ENCODE data around the gene ARHGAP33. TPM values are rescaled to one million over a fixed set of nuclear protein-coding genes. Genes with fewer than 3 reads are reported as not detected.
A peak's percentile ranks its signal among the peaks of the same experiment; 100 is the strongest.

The ARHGAP33 gene, protein sequence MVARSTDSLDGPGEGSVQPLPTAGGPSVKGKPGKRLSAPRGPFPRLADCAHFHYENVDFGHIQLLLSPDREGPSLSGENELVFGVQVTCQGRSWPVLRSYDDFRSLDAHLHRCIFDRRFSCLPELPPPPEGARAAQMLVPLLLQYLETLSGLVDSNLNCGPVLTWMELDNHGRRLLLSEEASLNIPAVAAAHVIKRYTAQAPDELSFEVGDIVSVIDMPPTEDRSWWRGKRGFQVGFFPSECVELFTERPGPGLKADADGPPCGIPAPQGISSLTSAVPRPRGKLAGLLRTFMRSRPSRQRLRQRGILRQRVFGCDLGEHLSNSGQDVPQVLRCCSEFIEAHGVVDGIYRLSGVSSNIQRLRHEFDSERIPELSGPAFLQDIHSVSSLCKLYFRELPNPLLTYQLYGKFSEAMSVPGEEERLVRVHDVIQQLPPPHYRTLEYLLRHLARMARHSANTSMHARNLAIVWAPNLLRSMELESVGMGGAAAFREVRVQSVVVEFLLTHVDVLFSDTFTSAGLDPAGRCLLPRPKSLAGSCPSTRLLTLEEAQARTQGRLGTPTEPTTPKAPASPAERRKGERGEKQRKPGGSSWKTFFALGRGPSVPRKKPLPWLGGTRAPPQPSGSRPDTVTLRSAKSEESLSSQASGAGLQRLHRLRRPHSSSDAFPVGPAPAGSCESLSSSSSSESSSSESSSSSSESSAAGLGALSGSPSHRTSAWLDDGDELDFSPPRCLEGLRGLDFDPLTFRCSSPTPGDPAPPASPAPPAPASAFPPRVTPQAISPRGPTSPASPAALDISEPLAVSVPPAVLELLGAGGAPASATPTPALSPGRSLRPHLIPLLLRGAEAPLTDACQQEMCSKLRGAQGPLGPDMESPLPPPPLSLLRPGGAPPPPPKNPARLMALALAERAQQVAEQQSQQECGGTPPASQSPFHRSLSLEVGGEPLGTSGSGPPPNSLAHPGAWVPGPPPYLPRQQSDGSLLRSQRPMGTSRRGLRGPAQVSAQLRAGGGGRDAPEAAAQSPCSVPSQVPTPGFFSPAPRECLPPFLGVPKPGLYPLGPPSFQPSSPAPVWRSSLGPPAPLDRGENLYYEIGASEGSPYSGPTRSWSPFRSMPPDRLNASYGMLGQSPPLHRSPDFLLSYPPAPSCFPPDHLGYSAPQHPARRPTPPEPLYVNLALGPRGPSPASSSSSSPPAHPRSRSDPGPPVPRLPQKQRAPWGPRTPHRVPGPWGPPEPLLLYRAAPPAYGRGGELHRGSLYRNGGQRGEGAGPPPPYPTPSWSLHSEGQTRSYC
- total RNA-seq: 10 to 100 TPM; 15.8 to 19.4 TPM
- under 1 TPM in 1 of 2 donors, not detected in 1; 0.29 TPM for polyA plus RNA-seq

DNA sequence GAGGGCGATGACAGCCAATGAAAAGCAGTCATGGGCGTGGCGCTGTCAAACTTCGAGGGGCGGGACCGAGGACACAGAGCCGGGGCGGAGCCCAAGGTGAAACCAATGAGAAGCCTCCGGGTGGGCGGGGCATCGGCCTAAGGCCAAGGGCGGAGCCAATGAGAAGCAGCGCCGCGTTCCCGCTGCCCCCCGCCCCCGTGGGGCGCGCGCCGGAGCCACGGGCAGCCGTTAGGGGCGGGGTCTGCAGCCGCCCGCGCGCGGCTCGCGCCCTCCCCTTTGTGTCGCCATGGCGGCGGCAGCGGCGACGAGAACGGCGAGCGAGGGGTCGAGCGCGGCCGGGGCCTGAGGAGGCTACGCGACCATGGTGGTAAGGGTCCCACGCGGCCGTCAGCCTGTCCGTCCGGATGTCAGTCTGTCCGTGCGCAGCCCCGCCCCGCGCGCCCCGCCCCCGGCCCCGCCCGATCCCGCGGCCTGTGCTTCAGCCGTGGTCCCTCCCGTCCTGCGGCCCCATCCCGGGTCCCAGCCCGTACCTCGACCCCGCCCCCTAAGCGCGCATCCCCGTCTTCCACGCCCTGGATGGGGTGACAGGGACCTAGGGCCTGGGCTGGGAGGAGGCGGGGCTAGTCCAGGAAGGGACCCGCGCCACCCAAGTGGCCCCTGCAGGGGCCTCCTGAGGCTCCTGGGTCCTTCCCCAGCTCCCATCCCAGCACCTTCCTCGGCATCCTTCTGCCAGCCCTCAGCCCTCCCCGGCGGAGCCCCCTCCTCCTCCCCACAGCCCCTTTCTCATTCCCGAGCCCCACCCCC lies at the start of gene ARHGAP33:
ARHGAP33 (plus strand) TSS at position 267 of the 804 bp plus-strand sequence; CDS start at position 362, 95 bp downstream.
- intact Hi-C loops (cut with micrococcal nuclease): loop anchor here (1.0 to 2.0 kb wide), 5 partner anchors 17 to 82 kb away; partner anchors contain the start of genes LIN37, PROSER3, PSENEN and U2AF1L4

DNA sequence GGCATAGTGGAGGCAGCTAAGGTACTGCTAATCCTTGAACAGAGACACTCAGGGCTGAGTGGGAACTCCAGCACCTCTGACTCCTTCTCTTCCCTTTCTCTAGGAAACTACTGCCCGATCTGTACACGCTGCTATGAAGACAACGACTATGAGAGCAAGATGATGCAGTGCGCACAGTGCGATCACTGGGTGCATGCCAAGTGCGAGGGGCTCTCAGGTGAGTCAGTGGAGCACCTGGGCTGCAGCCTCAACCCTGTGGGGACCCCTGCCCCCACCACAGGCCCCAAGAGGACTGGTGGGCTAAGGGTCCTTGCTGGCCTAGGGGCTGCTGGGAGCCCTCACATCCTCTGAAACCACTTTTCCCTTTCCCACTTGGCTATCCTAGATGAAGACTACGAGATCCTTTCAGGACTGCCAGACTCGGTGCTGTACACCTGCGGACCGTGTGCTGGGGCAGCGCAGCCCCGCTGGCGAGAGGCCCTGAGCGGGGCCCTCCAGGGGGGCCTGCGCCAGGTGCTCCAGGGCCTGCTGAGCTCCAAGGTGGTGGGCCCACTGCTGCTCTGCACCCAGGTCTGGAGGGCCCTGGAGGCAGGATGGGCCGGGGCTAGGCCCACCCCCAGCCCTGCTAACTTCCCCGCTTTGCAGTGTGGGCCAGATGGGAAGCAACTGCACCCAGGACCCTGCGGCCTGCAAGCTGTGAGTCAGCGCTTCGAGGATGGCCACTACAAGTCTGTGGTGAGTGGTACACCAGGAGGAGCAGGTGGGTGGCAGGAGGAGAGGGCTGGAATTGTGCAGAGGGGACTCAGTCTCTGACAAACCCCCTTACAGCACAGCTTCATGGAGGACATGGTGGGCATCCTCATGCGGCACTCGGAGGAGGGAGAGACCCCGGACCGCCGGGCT lies 48.1 kb upstream of the ARHGAP33 start:
- intact Hi-C loops (cut with micrococcal nuclease): no loop called here
- Histone ChIP-seq H3K27ac (ENCODE audit: low read depth, low read length) (no peak overlapping the region), H3K4me3 (ENCODE audit: low read length in 2 of 2) (no peak overlapping the region), H3K36me3 (ENCODE audit: insufficient read depth, low read length) (peaks cover 100% of the 10 kb centered on the region), H3K9me3 (ENCODE audit: control insufficient read depth in 1 of 2, low read length in 2 of 2) (no peaks in the 10 kb centered on the region), H3K27me3 (ENCODE audit: insufficient read depth, low read length) (no peaks in the 10 kb centered on the region), H3K4me1 (ENCODE audit: insufficient read depth, low read length) (no peaks in the 10 kb centered on the region)
- ChIA-PET POLR2A (ENCODE audit: partially characterized antibody) (interaction anchor here (0.6 to 4.1 kb wide), 7 partner anchors 9 to 79 kb away, joined by 3 to 19 read pairs (median 5); partner anchors contain the start of genes COX6B1, IGFLR1, KMT2B and PSENEN), CTCF (ENCODE audit: partially characterized antibody) (interaction anchor here (0.9 to 1.4 kb wide), 4 partner anchors 10 to 15 kb away, joined by 3 to 4 read pairs (median 4); partner anchors contain the start of gene IGFLR1)
- Mint-ChIP-seq H3K27me3 (no peaks in the 10 kb centered on the region), H3K9me3 (no peaks in the 10 kb centered on the region), H3K4me3 (no peak overlapping the region), H3K36me3 (peaks cover 58 to 83% of the 10 kb centered on the region in 2 donors), H3K4me1 (peaks cover 0 to 3% (median 2%) of the 10 kb centered on the region in 4 donors), H3K27ac (no peak overlapping the region)
- no peak for DNase-seq

More for the DNA sequence above, at the start of gene ARHGAP33:
- H3K4me3 Mint-ChIP-seq: peak within 1 kb of the TSS; percentile 79 to 95 (median 87)
- peaks cover 0 to 11% of the 10 kb centered on the region in 2 donors for H3K36me3 Mint-ChIP-seq
- POLR2A ChIA-PET (ENCODE audit: partially characterized antibody): no interaction called here
- DNase-seq: peak; percentile 97 to 98 (median 98)
- H3K27ac Mint-ChIP-seq: peak within 1 kb of the TSS; percentile 46 to 87 (median 72)
- no peaks in the 10 kb centered on the region for H3K9me3 Mint-ChIP-seq
- no peaks in the 10 kb centered on the region for H3K27me3 ChIP-seq (ENCODE audit: insufficient read depth, low read length)
- no peaks in the 10 kb centered on the region for H3K27me3 Mint-ChIP-seq
- H3K4me1 Mint-ChIP-seq: peaks cover 11 to 37% (median 20%) of the 10 kb centered on the region in 4 donors
- H3K27ac ChIP-seq (ENCODE audit: low read depth, low read length): no peak within 1 kb of the TSS
- no peaks in the 10 kb centered on the region for H3K36me3 ChIP-seq (ENCODE audit: insufficient read depth, low read length)
- no peaks in the 10 kb centered on the region for H3K9me3 ChIP-seq (ENCODE audit: control insufficient read depth in 1 of 2, low read length in 2 of 2)
- peak within 1 kb of the TSS; percentile 21 to 65 for H3K4me3 ChIP-seq (ENCODE audit: low read length in 2 of 2)
- CTCF ChIA-PET (ENCODE audit: partially characterized antibody): no interaction called here
- H3K4me1 ChIP-seq (ENCODE audit: insufficient read depth, low read length): peaks cover 15% of the 10 kb centered on the region

DNA sequence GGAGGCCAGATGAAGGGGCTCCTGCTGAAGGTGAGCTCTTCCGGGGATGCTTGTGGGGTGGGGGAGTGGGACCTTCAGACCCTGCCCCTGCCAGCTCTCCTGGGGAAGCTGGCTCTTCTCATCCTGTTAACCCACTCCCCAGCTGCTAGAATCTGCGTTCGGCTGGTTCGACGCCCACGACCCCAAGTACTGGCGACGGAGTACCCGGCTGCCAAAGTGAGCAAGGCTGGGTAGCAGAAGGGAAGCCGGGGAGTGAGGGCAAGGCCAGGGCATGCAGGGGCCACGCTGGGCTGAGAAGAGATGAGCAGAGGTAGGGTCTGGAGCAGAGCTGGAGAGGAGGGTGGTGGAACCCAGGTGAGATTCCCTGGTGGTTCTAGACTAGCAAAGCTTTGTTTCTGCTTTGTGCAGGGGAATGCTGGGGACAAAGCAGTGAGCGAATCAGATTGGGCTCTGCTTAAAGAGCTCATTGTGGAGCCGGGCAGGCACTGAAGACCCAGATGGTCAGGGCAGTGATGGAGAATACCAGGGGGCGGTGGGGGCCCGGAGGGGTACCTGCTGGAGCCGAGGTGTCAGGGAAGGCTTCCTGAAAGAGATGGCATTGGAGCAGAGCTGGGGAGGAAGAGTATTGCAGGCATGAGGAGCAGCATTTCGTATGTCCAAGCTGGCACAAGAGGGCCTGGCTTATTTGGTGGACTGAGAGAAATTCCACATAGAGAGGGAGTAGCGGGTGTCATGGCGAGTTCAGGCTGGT lies 47.2 kb upstream of the ARHGAP33 start:
- no peaks in the 10 kb centered on the region for H3K9me3 Mint-ChIP-seq
- no peak overlapping the region for H3K27ac Mint-ChIP-seq
- Histone ChIP-seq H3K9me3 (ENCODE audit: control insufficient read depth in 1 of 2, low read length in 2 of 2) (no peaks in the 10 kb centered on the region), H3K27me3 (ENCODE audit: insufficient read depth, low read length) (no peaks in the 10 kb centered on the region), H3K4me1 (ENCODE audit: insufficient read depth, low read length) (no peaks in the 10 kb centered on the region), H3K36me3 (ENCODE audit: insufficient read depth, low read length) (peaks cover 95% of the 10 kb centered on the region), H3K4me3 (ENCODE audit: low read length in 2 of 2) (no peak overlapping the region), H3K27ac (ENCODE audit: low read depth, low read length) (no peak overlapping the region)
- intact Hi-C loops (cut with micrococcal nuclease): no loop called here
- no peak overlapping the region for H3K4me3 Mint-ChIP-seq
- peaks cover 0 to 3% (median 0%) of the 10 kb centered on the region in 4 donors for H3K4me1 Mint-ChIP-seq
- CTCF ChIA-PET (ENCODE audit: partially characterized antibody): interaction anchor here (0.9 to 1.3 kb wide), 3 partner anchors 9 to 14 kb away, joined by 3 to 4 read pairs (median 3); partner anchors contain the start of gene IGFLR1
- no peak for DNase-seq
- no peaks in the 10 kb centered on the region for H3K27me3 Mint-ChIP-seq
- POLR2A ChIA-PET (ENCODE audit: partially characterized antibody): interaction anchor here (0.6 to 4.1 kb wide), 6 partner anchors 9 to 80 kb away, joined by 3 to 19 read pairs (median 8); partner anchors contain the start of genes COX6B1, KMT2B, PSENEN and U2AF1L4
- H3K36me3 Mint-ChIP-seq: peaks cover 57 to 77% of the 10 kb centered on the region in 2 donors

DNA sequence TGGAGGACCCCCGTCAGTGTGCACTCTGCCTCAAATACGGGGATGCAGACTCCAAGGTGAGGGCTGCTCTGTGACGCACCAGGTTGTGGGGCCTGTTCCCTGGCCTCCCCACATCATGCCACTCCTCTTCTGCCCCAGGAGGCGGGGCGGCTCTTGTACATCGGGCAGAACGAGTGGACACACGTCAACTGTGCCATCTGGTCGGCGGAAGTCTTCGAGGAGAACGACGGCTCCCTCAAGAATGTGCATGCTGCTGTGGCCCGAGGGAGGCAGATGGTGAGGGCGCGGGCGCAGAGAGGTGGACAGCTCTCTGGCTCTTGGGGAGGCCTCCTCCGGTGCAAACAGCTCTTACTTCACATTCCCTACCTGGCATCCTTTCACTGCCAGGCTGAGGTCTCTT lies 46.3 kb upstream of the ARHGAP33 start:
- Mint-ChIP-seq H3K27me3 (no peaks in the 10 kb centered on the region), H3K36me3 (peaks cover 53 to 74% of the 10 kb centered on the region in 2 donors), H3K27ac (peak overlapping the region in 1 of 7 donors; percentile 42), H3K4me1 (peaks cover under 1 to 3% (median 2%) of the 10 kb centered on the region in 4 donors), H3K9me3 (no peaks in the 10 kb centered on the region), H3K4me3 (no peak overlapping the region)
- POLR2A ChIA-PET (ENCODE audit: partially characterized antibody): interaction anchor here (3.4 to 4.1 kb wide), 2 partner anchors 10 to 11 kb away, joined by 16 to 19 read pairs; partner anchors contain the start of gene KMT2B
- DNase-seq: no peak
- intact Hi-C loops (cut with micrococcal nuclease): no loop called here
- no peaks in the 10 kb centered on the region for H3K4me1 ChIP-seq (ENCODE audit: insufficient read depth, low read length)
- no peak overlapping the region for H3K4me3 ChIP-seq (ENCODE audit: low read length in 2 of 2)
- no peaks in the 10 kb centered on the region for H3K27me3 ChIP-seq (ENCODE audit: insufficient read depth, low read length)
- no peaks in the 10 kb centered on the region for H3K9me3 ChIP-seq (ENCODE audit: control insufficient read depth in 1 of 2, low read length in 2 of 2)
- no peak overlapping the region for H3K27ac ChIP-seq (ENCODE audit: low read depth, low read length)
- CTCF ChIA-PET (ENCODE audit: partially characterized antibody): interaction anchor here (1.3 kb wide), 1 partner anchor 13 kb away, joined by 3 read pairs; the partner anchor contains the start of gene IGFLR1
- H3K36me3 ChIP-seq (ENCODE audit: insufficient read depth, low read length): peaks cover 90% of the 10 kb centered on the region

DNA sequence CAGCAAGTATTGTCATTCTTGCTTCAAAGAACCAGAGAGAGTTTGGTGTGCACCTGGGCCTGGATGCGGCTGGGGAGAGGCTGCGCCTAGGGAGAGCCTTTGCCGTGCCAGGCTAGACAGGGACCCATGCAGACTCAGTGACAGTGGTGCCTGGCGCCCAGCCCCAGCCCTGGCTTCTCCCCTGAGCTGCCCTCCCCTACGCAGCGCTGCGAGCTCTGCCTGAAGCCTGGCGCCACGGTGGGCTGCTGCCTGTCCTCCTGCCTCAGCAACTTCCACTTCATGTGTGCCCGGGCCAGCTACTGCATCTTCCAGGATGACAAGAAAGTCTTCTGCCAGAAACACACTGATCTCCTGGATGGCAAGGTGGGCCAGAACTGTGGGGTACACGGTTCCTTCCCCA lies 45.6 kb upstream of the ARHGAP33 start:
- H3K27me3 ChIP-seq (ENCODE audit: insufficient read depth, low read length): no peaks in the 10 kb centered on the region
- no peaks in the 10 kb centered on the region for H3K4me1 ChIP-seq (ENCODE audit: insufficient read depth, low read length)
- POLR2A ChIA-PET (ENCODE audit: partially characterized antibody): interaction anchor here (4.1 kb wide), 1 partner anchor 10 kb away, joined by 19 read pairs; no protein-coding TSS in a partner anchor
- H3K9me3 Mint-ChIP-seq: no peaks in the 10 kb centered on the region
- H3K27me3 Mint-ChIP-seq: no peaks in the 10 kb centered on the region
- H3K36me3 ChIP-seq (ENCODE audit: insufficient read depth, low read length): peaks cover 89% of the 10 kb centered on the region
- peaks cover 59 to 76% of the 10 kb centered on the region in 2 donors for H3K36me3 Mint-ChIP-seq
- intact Hi-C loops (cut with micrococcal nuclease): no loop called here
- CTCF ChIA-PET (ENCODE audit: partially characterized antibody): interaction anchor here (1.3 kb wide), 1 partner anchor 13 kb away, joined by 3 read pairs; the partner anchor contains the start of gene IGFLR1
- H3K4me3 ChIP-seq (ENCODE audit: low read length in 2 of 2): no peak overlapping the region
- no peak for DNase-seq
- H3K4me1 Mint-ChIP-seq: peaks cover 3 to 10% (median 7%) of the 10 kb centered on the region in 4 donors
- no peak overlapping the region for H3K4me3 Mint-ChIP-seq
- no peak overlapping the region for H3K27ac ChIP-seq (ENCODE audit: low read depth, low read length)
- no peaks in the 10 kb centered on the region for H3K9me3 ChIP-seq (ENCODE audit: control insufficient read depth in 1 of 2, low read length in 2 of 2)
- H3K27ac Mint-ChIP-seq: peak overlapping the region in 1 of 7 donors; percentile 46
